CD4-positive, alpha-beta T cell treated with Interleukin-6 at 100 ng/mL for 8 hours (primary cell): ENCODE data around the gene PRCP.
"Not testable (repeated sequence)": the region's sequence is repeated elsewhere in the genome, so short reads cannot be mapped to it uniquely, and the experiment has no call there.

ENCODE experiments used
- DNase-seq: peaks from one replicate; pipeline ENCODE4 v3.0.0-alpha.2; 2020; ENCODE audit warnings: mixed read lengths, low spot score

The PRCP gene

GRCh38 chr11:82900277-82901164, at the start of gene PRCP:
TSS of gene PRCP (minus strand) at chr11:82900430. CDS start at chr11:82900402, 28 bp downstream.
- peak; percentile 93 for DNase-seq

- no peak for DNase-seq
These were observed 49.1 kb upstream of the PRCP start for GRCh38 chr11:82949352-82949751.

- no peak for DNase-seq
These were observed 45.5 kb upstream of the PRCP start for GRCh38 chr11:82945682-82946081.

- DNase-seq: not testable (repeated sequence)
These were observed 44.8 kb upstream of the PRCP start for GRCh38 chr11:82945041-82945440.

GRCh38 chr11:82944198-82944597, 44.0 kb upstream of the PRCP start:
- no peak for DNase-seq

GRCh38 chr11:82943430-82943829, 43.2 kb upstream of the PRCP start:
- not testable (repeated sequence) for DNase-seq

GRCh38 chr11:82942376-82942775, 42.1 kb upstream of the PRCP start:
- DNase-seq: no peak

- DNase-seq: no peak
These were observed 39.2 kb upstream of the PRCP start for GRCh38 chr11:82939456-82939855.

- DNase-seq: no peak
These were observed 37.3 kb upstream of the PRCP start for GRCh38 chr11:82937554-82937953.

GRCh38 chr11:82936261-82936660, 36.0 kb upstream of the PRCP start:
- DNase-seq: no peak

- no peak for DNase-seq
These were observed 32.3 kb upstream of the PRCP start for GRCh38 chr11:82932564-82932963.

GRCh38 chr11:82930734-82931133, 30.5 kb upstream of the PRCP start:
- DNase-seq: no peak

GRCh38 chr11:82930229-82930628, 30.0 kb upstream of the PRCP start:
- DNase-seq: no peak

GRCh38 chr11:82929121-82929520, 28.9 kb upstream of the PRCP start:
- no peak for DNase-seq

- DNase-seq: peak; percentile 68
These were observed 27.1 kb upstream of the PRCP start for GRCh38 chr11:82927264-82927880.

GRCh38 chr11:82924522-82925224, 24.4 kb upstream of the PRCP start:
- DNase-seq: no peak

- not testable (repeated sequence) for DNase-seq
These were observed 22.4 kb upstream of the PRCP start for GRCh38 chr11:82922396-82923173.

- DNase-seq: not testable (repeated sequence)
These were observed 20.0 kb upstream of the PRCP start for GRCh38 chr11:82920227-82920626.

GRCh38 chr11:82919786-82920185, 19.6 kb upstream of the PRCP start:
- not testable (repeated sequence) for DNase-seq

- DNase-seq: no peak
These were observed 8.9 kb upstream of the PRCP start for GRCh38 chr11:82909015-82909640.

GRCh38 chr11:82908311-82908710, 8.1 kb upstream of the PRCP start:
- DNase-seq: no peak
